Measurements from ENCODE around the gene EHD4.

EHD4 gene

DNA sequence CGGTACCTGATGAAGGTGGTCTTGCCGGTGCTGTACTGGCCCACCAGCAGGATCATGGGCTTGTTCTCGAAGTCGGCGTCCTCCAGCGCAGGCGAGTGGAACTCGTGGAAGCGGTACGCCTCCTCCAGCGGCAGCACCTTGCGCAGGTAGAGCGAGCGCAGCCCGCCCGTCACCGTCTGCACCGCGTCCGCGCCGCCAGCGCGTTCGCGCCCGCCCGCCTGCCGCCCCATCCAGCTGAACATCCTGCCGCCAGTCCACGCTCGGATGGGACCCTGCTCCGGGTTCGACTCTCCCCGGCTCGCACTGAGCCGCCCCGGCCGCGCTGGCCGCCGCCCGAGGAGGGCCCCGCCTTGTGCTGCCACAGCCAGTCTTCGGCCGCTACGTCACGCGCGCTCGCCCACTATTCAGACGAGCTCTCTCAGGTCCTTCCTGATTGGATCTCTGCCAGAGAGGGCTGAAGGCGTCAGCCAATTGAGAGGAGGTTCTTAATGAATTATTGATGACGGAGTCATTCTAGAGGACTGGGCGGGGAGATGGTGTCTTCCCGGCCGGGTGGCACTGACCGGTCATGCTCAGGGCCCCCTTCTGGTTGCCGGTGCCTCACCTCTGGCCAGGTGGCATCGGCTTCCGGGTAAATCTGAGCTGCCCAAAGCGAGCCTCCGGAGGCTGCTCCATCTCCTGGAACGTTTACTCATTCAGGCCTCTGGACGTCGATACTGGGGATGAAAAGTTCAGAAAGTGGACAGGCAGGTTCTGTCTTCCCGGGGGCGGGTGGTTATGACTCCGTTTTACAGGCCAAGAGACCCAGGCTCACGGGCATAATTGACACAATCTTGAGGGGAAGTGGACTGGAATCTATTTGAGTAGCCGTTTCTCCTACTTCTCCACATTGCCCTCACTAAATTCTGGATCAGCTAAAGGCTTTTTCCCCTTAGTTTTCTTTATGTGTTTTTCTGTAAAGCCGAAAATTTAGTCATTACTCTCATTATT lies at the start of gene EHD4:
Gene EHD4, minus strand, starts transcription at position 305 of the 990 bp plus-strand sequence. Its CDS starts 63 bp downstream, at position 242.
- peak; percentile 100 for DNase-seq

GRCh38 chr15:42021593-42021992 lies 49.2 kb upstream of the EHD4 start:
- no peak for DNase-seq

- DNase-seq = peak; percentile 20
Observed at GRCh38 chr15:42020713-42021273, 48.4 kb upstream of the EHD4 start, which contains the start of gene PLA2G4E. Gene PLA2G4E (minus strand): TSS chr15:42021042. CDS start chr15:42021030, 12 bp downstream.

- DNase-seq = peak; percentile 60
Observed at GRCh38 chr15:42018306-42019224, 46.2 kb upstream of the EHD4 start.

DNA sequence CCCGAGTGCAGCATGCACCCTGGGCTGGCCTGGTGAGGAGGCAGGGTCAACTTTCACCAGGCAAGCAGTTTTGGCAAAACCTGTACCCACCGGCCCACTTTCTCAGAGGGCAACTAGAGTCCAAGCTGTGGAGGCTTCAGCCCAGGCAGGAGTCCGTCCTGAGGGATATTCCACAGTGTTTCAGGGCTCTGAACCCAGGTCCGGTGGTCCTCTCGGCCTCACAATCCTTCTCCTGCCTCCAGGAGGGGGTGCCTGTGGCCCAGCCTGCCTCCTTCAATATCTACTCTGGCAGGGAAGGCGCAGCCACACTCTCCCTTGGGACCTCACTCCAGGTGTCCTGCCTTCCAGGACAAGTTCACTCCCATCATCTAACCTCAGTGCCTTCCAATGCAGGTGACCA lies 44.6 kb upstream of the EHD4 start:
- DNase-seq = no peak

- no peak for DNase-seq
Observed at GRCh38 chr15:42014406-42014805, 42.0 kb upstream of the EHD4 start.

- no peak for DNase-seq
Observed at GRCh38 chr15:42012928-42013482, 40.6 kb upstream of the EHD4 start.

DNA sequence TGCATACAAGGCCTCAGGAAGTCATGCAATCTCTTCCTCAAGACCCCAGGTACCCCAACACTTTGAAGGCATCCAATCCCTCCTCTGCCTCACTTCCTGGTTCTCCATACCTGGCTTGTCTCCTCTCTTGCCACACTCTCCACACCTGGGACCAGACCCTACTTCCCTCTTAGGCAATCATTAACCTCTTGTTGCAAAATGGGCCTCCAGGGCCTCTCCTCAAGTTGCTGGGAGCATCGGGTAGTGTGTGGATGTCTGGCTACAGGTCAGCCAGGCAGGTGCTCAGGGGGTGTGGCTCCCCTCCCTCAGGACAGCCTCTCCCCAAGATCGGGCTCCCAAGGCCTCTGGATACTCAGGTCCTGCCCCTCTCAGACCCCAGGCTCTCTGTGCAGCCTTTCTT lies 39.9 kb upstream of the EHD4 start:
- DNase-seq = no peak

DNA sequence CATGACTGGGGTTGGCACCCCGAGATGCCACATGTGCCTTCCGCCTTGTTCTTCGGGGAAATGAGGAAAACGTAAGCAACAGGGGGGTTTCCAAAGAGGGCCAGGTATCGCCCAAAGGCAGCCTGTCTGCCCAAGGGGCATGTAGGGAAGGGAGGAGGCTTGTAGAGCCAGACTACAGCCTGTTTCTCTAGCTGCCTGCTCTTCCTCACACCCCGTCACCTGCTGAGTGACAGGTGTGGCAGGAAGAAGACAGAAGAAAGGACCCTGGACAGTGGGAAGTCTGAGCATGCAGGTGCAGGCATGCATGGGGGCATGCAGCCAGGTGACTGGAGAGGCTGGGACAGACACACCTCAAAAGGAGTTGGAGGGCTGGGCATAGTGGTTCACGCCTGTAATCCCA lies 38.7 kb upstream of the EHD4 start:
- no peak for DNase-seq

- DNase-seq = no peak
Observed at GRCh38 chr15:42010434-42010833, 38.1 kb upstream of the EHD4 start.

- DNase-seq = no peak
Observed at GRCh38 chr15:42009474-42009873, 37.1 kb upstream of the EHD4 start.

DNA sequence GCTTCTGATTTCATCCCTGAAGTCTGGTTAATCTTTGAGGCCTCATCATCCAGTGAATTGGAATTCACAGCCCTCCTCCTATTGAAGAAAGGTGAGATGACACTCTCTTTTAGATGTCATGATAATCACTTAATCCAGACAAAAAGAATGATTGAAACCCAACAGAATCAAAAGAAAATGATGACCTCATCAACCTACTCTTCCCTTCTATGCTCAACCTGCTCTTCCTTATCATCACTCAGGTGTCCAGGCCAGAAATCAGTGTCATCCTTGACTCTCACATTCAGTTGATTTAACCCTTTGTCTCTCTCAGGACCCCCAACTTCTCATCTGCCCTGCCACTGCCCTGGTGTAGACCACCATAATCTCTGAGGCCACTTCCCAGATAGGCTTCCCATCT lies 36.7 kb upstream of the EHD4 start:
- no peak for DNase-seq

GRCh38 chr15:42007386-42007785 lies 35.0 kb upstream of the EHD4 start:
- no peak for DNase-seq

DNA sequence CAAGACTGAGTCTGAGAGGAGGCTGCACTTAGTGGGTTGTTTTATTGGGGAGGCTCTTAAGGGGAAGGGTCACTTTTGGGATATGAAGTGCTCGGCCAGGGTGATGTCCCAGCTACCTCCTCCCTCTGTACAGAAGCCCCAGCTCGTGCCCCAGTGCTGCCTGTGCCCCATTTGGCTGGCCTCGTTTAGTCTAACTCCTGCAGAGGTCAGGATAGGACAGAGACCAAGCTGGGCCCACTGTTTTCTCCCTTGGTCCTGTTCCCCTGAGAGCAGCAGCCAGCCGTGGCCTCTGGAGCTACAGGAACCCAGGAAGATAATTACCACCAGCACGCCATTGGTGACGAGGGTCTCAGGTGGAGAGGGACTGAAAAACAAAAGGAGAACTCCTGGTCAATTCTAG lies 30.0 kb upstream of the EHD4 start:
- DNase-seq = no peak

DNA sequence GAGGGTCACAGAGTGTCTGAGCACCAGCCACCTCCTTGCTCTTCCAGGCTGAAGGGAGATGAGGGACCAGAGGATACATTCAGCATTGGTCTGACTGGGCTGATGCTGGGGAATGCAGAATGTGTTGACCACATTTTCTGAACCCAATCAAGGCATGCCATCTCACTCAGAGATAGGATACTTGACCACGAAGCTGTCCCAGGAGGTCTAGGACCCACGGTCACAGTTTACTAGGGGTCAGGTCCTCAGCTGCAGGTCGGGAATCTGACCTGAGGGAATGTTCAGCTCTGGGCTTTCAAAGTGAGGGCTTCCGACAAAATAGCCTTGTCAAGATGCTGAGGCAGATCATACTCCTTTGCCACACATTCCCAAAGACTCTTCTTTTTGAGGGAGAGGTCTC lies 28.9 kb upstream of the EHD4 start:
- DNase-seq = no peak

GRCh38 chr15:41999290-42000285 lies 27.2 kb upstream of the EHD4 start:
- DNase-seq = no peak

- DNase-seq = no peak
Observed at GRCh38 chr15:41997845-41998244, 25.5 kb upstream of the EHD4 start.

GRCh38 chr15:41996921-41997592 lies 24.7 kb upstream of the EHD4 start:
- no peak for DNase-seq

DNA sequence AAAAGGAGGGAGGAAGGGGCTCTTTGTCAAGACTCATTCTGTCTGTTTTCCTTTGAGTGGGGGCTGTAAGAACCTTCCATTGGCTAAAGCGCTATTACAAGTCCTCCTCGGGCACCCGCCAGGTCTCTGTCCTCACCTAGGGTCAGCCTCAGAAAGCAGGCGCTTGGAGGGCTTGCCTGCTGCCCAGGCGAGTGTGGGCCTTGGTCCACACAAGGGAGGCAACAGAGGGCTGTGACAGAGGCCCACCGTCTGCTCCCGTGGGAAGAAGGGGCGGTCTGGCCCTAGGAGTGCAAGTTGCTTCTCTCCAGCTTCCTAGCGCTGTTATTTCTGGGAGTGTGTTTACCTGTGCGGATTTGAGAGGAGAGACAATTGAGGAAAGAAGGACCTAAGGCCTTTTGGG lies 24.0 kb upstream of the EHD4 start:
- DNase-seq = no peak

DNA sequence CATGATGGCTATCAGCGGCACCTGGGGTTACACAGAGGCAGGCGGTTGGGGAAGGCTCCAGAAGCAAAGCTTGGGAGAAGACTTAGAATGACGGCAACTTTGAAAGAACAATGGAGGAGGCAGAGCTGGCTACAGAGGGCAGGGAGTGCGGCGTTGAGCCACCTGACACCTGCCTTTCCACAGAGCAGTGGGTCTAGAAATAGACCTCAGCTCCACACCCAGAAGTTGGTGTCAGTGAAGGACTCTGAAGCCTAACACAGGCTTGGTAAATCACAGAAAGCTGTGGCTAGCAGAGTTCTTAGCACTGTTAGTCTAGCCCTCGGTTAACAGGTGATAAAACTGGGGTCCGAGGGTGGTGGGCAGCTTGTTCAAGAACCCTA lies 23.1 kb upstream of the EHD4 start:
- DNase-seq = no peak

Data from hematopoietic multipotent progenitor cell treated with erythropoietin and hydrocortisone succinate and interleukin-3 and kit ligand, for 6 days (in vitro differentiated cells).